ENCODE results near the gene RIMBP2.

The RIMBP2 gene

DNA sequence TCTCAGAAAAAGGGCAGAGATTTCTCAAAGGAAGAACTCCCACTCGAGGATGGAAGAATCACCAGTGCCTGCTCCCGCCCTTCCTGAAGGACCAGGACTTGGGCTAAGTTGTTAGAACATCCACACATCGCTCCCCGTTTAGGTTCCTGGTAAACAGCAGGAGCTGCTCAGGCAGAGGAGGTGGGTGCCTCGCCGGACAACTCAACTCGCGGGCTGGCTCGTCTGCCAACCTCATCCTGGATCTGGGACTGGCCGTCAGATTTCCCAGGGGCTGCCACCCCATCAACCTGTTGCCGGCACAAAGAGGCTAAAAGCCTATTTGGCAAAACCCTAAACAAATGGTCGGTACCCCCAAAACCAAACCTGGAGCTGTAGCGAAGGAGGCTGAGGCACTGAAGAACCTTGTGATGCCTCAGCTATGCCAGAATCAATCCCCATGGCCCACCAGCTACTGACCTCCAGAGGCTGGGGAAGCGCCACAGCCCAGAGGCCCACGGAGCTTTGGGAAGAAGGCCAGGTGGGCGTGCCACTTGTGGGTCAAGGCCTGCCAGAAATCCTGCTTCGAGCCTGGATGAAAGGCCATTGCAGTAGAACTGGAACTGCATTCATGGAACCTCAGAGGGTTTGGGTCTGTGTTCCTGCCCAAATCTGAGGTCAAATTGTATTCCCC, 42.9 kb downstream of the RIMBP2 start:
- TF ChIP-seq POLR2AphosphoS5 (IDR thresholded peaks at IDR 0.05; ENCODE audit: low read depth, low read length) (no peak), SIN3A (IDR thresholded peaks at IDR 0.05; ENCODE audit: borderline replicate concordance, insufficient read depth, low read length) (no peak), FOXP2 (optimal IDR thresholded peaks at IDR 0.05; ENCODE audit: borderline replicate concordance, extremely low read depth, extremely low read length, insufficient read depth) (no peak), TAF1 (IDR thresholded peaks at IDR 0.05; ENCODE audit: borderline replicate concordance, insufficient read depth, low read length) (no peak)
- TF ChIP-seq, protein P1, sequence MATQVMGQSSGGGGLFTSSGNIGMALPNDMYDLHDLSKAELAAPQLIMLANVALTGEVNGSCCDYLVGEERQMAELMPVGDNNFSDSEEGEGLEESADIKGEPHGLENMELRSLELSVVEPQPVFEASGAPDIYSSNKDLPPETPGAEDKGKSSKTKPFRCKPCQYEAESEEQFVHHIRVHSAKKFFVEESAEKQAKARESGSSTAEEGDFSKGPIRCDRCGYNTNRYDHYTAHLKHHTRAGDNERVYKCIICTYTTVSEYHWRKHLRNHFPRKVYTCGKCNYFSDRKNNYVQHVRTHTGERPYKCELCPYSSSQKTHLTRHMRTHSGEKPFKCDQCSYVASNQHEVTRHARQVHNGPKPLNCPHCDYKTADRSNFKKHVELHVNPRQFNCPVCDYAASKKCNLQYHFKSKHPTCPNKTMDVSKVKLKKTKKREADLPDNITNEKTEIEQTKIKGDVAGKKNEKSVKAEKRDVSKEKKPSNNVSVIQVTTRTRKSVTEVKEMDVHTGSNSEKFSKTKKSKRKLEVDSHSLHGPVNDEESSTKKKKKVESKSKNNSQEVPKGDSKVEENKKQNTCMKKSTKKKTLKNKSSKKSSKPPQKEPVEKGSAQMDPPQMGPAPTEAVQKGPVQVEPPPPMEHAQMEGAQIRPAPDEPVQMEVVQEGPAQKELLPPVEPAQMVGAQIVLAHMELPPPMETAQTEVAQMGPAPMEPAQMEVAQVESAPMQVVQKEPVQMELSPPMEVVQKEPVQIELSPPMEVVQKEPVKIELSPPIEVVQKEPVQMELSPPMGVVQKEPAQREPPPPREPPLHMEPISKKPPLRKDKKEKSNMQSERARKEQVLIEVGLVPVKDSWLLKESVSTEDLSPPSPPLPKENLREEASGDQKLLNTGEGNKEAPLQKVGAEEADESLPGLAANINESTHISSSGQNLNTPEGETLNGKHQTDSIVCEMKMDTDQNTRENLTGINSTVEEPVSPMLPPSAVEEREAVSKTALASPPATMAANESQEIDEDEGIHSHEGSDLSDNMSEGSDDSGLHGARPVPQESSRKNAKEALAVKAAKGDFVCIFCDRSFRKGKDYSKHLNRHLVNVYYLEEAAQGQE (IDR thresholded peaks at IDR 0.05; ENCODE audit: insufficient read depth in 1 of 2, low read depth in 2 of 2, low read length in 2 of 2), result no peak

DNA sequence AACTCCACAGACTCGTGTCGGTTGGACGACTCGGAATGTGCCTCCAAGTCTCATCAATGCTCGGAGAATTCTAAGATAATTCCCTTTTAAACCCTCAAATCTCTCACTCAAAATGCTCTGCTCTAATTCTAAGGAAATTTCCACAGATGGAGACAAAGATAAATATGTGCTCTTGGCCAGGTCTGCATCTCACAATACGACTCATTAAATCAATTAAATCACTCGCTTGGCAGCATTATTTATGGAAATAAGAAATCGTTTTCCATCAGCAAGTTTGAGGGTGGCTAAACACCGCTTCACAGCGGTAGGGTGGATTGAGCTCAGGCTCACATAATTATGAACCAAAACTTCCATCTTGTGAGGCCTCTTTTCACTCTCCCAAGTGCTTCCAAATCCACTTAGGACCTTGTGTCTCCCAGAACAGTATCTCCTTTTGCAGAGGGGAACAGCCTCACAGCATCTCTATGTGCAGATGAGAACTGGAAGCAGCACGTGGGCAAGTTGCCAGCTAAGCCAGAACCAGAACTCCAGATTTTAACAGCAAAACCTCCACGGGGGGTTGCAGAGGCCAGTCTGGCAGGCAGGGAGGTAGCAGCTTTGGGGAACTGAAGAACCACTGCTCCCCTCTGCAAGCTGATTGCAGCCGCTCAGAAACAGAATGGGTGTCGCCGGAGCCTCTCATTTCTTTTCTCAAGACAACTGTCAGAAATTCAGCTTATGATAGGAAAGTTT, 43.8 kb downstream of the RIMBP2 start:
- TF ChIP-seq TAF1 (IDR thresholded peaks at IDR 0.05; ENCODE audit: borderline replicate concordance, insufficient read depth, low read length) (no peak), POLR2AphosphoS5 (IDR thresholded peaks at IDR 0.05; ENCODE audit: low read depth, low read length) (no peak), SIN3A (IDR thresholded peaks at IDR 0.05; ENCODE audit: borderline replicate concordance, insufficient read depth, low read length) (no peak), FOXP2 (optimal IDR thresholded peaks at IDR 0.05; ENCODE audit: borderline replicate concordance, extremely low read depth, extremely low read length, insufficient read depth) (no peak)
- TF ChIP-seq, protein P1 (IDR thresholded peaks at IDR 0.05; ENCODE audit: insufficient read depth in 1 of 2, low read depth in 2 of 2, low read length in 2 of 2), result no peak

DNA sequence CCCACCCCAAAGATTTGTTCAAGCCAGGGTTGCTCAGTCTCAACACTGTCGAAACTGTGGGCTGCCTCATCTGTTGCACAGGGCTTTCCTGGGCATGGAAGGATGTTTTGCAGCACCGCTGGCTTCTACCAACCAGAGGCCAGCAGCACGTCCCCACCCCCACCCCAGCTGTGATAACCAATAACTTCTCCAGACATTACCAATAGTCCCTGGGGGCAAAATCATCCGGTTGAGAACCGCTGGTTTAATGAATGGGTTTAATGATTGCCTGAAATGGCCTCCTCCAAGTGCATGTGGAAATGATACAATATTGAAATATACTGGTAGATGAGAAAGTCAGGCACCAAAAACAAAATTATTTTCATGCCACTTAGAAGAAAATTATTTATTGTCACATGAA, 44.5 kb downstream of the RIMBP2 start:
- TF ChIP-seq TAF1 (IDR thresholded peaks at IDR 0.05; ENCODE audit: borderline replicate concordance, insufficient read depth, low read length) (no peak), POLR2AphosphoS5 (IDR thresholded peaks at IDR 0.05; ENCODE audit: low read depth, low read length) (no peak), SIN3A (IDR thresholded peaks at IDR 0.05; ENCODE audit: borderline replicate concordance, insufficient read depth, low read length) (no peak), FOXP2 (optimal IDR thresholded peaks at IDR 0.05; ENCODE audit: borderline replicate concordance, extremely low read depth, extremely low read length, insufficient read depth) (no peak)
- TF ChIP-seq, protein P1 (IDR thresholded peaks at IDR 0.05; ENCODE audit: insufficient read depth in 1 of 2, low read depth in 2 of 2, low read length in 2 of 2), result no peak

DNA sequence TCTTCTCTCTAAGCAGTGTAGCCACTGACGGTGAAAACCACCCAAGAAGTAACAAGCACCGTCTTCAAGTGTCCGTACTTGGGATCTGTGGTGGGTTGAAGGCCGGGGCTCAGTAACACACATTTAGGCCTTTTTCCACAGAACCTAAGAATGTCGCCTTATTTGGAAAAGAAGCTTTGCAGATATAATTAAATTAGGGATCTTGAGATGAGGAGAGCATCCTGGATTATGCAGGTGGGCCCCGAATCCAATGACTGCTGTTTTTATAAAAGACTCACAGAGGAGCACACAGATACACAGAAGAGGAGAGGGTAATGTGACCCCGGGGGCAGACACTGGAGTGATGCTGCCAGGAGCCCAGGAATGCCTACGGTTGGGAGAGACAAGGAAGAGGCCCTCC, 46.3 kb downstream of the RIMBP2 start:
- TF ChIP-seq SIN3A (IDR thresholded peaks at IDR 0.05; ENCODE audit: borderline replicate concordance, insufficient read depth, low read length), result no peak
- TF ChIP-seq, protein P1 (IDR thresholded peaks at IDR 0.05; ENCODE audit: insufficient read depth in 1 of 2, low read depth in 2 of 2, low read length in 2 of 2), result no peak
- no peak for TF ChIP-seq FOXP2 (optimal IDR thresholded peaks at IDR 0.05; ENCODE audit: borderline replicate concordance, extremely low read depth, extremely low read length, insufficient read depth)
- no peak for TF ChIP-seq POLR2AphosphoS5 (IDR thresholded peaks at IDR 0.05; ENCODE audit: low read depth, low read length)
- TF ChIP-seq TAF1 (IDR thresholded peaks at IDR 0.05; ENCODE audit: borderline replicate concordance, insufficient read depth, low read length), result no peak

All from PFSK-1 (cell line).